NCI-H526 (cell line): ENCODE data around the gene YIPF5.

Source experiments
- DNase-seq, 2 experiments: peaks; one replicate each; lab custom pipeline; 2025; lab: John Stamatoyannopoulos, UW

YIPF5 gene

GRCh38 chr5:144125163-144125726 lies 45.2 kb downstream of the YIPF5 start:
- no peak for DNase-seq

DNA sequence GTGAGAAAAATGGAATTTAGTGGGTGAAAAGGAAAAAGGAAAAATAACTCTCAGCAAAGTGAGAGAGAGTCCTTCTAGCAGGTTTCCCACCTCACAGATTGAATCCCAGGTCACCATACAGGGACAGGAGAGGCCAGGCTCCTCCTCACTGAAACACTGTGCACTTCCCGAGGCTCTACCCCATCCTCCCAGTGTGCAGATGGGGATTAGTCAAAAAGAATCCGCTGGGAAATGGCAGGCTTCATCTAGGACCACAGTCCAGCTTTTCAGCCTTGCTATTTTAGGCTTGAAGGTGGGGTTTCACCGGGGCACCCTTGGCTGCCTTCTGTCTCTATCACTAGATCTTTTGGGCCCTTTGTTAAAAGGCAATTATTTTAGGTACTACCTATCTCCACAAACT lies 47.8 kb downstream of the YIPF5 start:
- no peak for DNase-seq

- DNase-seq: no peak
These were observed 48.4 kb downstream of the YIPF5 start for GRCh38 chr5:144122081-144122480.

- no peak for DNase-seq
These were observed 48.9 kb downstream of the YIPF5 start for GRCh38 chr5:144121577-144121976.

DNA sequence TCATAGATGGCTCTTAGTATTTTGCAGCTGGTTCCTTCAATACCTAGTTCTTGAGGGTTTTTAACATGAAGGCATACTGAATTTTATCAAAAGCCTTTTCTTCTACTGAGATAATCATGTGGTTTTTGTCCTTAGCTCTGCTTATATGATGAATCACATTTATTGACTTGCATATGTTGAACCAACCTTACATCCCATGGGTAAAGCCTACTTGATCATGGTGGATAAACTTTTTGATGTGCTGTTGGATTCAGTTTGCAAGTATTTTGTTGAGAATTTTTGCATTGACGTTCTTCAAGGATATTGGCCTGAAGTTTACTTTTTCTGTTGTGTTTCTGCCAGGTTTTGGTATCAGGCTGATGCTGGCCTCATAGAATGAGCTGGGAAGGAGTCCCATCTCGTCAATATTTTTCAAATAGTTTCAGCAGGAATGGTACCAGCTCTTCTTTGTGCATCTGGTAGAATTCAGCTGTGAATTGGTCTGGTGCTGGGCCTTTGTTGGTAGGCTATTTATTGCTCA lies 49.7 kb downstream of the YIPF5 start:
- no peak for DNase-seq

DNA sequence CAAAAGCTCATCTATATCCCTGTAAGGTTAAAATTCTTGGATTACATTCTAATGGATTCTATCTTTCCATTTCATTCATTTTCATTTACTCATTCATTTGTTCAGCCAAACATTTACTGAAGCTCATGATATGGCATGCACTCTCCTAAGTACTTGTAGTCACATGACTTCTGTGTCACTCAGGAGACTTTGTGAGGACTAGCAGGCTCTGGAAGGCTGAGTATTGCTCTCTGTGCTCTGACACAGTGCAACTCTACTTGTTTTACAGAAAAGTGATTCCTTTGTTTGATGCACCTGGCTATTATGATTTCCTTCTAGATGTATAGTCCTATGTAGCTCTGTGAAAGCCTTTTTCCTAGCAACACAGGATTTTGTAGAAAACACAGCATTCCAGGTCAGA lies 53.0 kb downstream of the YIPF5 start:
- DNase-seq: no peak

DNA sequence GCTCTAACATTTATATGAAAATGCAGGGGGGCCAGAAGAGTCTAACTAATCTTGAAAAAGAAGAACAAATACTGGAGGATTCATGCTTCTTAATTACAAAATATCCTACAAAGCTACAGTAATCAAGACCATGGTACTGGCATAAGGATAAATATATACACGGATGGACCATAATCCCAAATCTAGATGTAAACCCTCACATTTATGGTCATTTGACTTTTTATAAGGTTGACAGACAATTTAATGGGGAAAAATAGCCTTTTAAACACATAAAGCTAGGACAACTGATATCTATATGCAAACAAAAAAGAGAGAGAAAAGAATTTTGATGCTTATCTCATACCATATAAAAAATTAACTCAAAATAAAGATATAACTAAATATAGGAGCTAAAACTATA lies 55.9 kb downstream of the YIPF5 start:
- no peak for DNase-seq
